PC-9 (cell line): ENCODE results near the gene VWDE.

Experiments
- CTCF ChIP-seq: fragments of 200-600 bp; sonication (generic); conservative IDR thresholded peaks from 2 replicates; pipeline ENCODE4 v1.6.1; 2017; ENCODE audit warnings: mixed run types, antibody characterized with exemption, mild to moderate bottlenecking, moderate library complexity
- EZH2 ChIP-seq: fragments of 200-600 bp; sonication (generic); IDR thresholded peaks from 2 replicates; pipeline ENCODE4 v1.8.0; 2017; ENCODE audit warnings: antibody characterized with exemption, low read depth

GRCh38 chr7:12440229-12440628 is 36.6 kb upstream of the VWDE start:
- no peak for TF ChIP-seq EZH2
- no peak for TF ChIP-seq CTCF
